ENCODE measurements around the gene CHDH.

DNA sequence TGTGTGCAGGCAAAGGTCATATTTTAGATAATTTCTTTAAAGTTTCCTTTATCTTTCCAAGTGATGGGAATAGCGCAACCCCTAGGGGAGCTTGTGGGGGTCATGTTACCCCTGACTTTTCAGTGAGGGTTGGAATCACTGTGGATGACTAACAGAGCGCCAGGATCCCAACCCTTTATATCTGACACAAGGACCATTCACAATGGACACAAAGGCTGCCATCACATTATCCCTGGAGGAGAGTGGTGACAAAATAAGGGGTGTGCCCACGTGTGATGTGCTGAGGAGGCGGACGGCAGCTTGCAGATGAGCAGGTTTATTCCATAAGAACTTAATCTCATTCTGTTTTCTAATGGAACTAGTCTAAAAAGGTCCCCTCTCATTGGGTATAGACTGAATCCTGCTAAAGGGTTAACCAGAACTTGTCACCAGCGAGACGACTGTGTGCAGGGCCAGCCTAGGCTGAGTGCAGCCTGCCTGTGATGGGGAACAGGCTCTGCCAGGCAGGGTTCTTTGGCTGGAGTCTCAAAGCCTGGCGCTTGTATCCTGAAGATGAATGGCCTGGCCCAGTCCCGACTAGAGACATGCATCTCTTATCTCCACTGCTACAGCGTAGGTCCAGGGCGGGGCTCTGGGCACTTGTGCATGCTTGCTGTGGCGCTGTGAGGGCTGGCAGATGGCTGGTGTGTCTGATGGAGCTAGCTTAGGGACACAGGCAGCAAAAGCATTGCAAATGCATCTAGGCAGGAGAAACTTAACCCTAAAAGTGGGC, 50.2 kb downstream of the CHDH start:
- TF ChIP-seq, protein P1, sequence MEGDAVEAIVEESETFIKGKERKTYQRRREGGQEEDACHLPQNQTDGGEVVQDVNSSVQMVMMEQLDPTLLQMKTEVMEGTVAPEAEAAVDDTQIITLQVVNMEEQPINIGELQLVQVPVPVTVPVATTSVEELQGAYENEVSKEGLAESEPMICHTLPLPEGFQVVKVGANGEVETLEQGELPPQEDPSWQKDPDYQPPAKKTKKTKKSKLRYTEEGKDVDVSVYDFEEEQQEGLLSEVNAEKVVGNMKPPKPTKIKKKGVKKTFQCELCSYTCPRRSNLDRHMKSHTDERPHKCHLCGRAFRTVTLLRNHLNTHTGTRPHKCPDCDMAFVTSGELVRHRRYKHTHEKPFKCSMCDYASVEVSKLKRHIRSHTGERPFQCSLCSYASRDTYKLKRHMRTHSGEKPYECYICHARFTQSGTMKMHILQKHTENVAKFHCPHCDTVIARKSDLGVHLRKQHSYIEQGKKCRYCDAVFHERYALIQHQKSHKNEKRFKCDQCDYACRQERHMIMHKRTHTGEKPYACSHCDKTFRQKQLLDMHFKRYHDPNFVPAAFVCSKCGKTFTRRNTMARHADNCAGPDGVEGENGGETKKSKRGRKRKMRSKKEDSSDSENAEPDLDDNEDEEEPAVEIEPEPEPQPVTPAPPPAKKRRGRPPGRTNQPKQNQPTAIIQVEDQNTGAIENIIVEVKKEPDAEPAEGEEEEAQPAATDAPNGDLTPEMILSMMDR (IDR thresholded peaks at IDR 0.05; ENCODE audit: insufficient read depth, low read length, poor library complexity, severe bottlenecking): no peak
- TF ChIP-seq EZH2phosphoT487 (conservative IDR thresholded peaks at IDR 0.05; ENCODE audit: low read length): no peak
